Karpas-422 (cell line): ENCODE data around the gene TNFRSF8. TPM values are rescaled to one million over a fixed set of nuclear protein-coding genes. Genes with fewer than 3 reads are reported as not detected.

Experiments used
- DNase-seq: peaks from one replicate; pipeline ENCODE4 v3.0.0-alpha.2; 2015
- H2AFZ ChIP-seq: fragments of 200-600 bp; sonication (generic); 2 replicates; pipeline ENCODE4 v1.6.1; 2014; ENCODE audit warnings: antibody characterized with exemption, low read length, mixed read lengths
- H3K27ac ChIP-seq: fragments of 200-600 bp; sonication (generic); 2 replicates; pipeline ENCODE4 v1.5.1; 2014; ENCODE audit warnings: mild to moderate bottlenecking, low read length, moderate library complexity
- H3K27me3 ChIP-seq: fragments of 200-600 bp; sonication (generic); 2 replicates; pipeline ENCODE4 v1.6.1; 2014; ENCODE audit warnings: low read length, mixed read lengths
- H3K36me3 ChIP-seq: fragments of 200-600 bp; sonication (generic); 2 replicates; pipeline ENCODE4 v1.6.1; 2014; ENCODE audit warnings: low read length, mixed read lengths; ENCODE audit not compliant: insufficient read depth
- H3K4me1 ChIP-seq: fragments of 200-600 bp; sonication (generic); 2 replicates; pipeline ENCODE4 v1.6.1; 2014; ENCODE audit warnings: mild to moderate bottlenecking, low read length, mixed read lengths
- H3K4me2 ChIP-seq: fragments of 200-600 bp; sonication (generic); 2 replicates; pipeline ENCODE4 v1.6.1; 2014; ENCODE audit warnings: low read length, low read depth, mild to moderate bottlenecking; ENCODE audit not compliant: poor library complexity, severe bottlenecking
- H3K4me3 ChIP-seq: fragments of 200-600 bp; sonication (generic); 2 replicates; pipeline ENCODE4 v1.5.1; 2014; ENCODE audit warnings: mild to moderate bottlenecking, antibody characterized with exemption, low read length, mixed read lengths
- H3K79me2 ChIP-seq: fragments of 200-600 bp; sonication (generic); 2 replicates; pipeline ENCODE4 v1.6.1; 2014; ENCODE audit warnings: mild to moderate bottlenecking, low read length, mixed read lengths
- H3K9ac ChIP-seq: fragments of 200-600 bp; sonication (generic); 2 replicates; pipeline ENCODE4 v1.6.0; 2014; ENCODE audit warnings: low read length
- H3K9me2 ChIP-seq: fragments of 200-600 bp; sonication (generic), shearing (Covaris generic); replicated peaks from 2 replicates; pipeline ENCODE4 v1.6.0; 2014; ENCODE audit warnings: mild to moderate bottlenecking, low read length, moderate library complexity; ENCODE audit not compliant: insufficient read depth
- H3K9me3 ChIP-seq: fragments of 300-700, 200-600 bp; sonication (generic); 2 replicates; pipeline ENCODE4 v1.6.1; 2014; ENCODE audit warnings: low read length, mixed read lengths
- H4K20me1 ChIP-seq: fragments of 200-600 bp; sonication (generic); 2 replicates; pipeline ENCODE4 v1.6.1; 2014; ENCODE audit warnings: mild to moderate bottlenecking, antibody characterized with exemption, low read length, low read depth; ENCODE audit not compliant: insufficient read depth
- total RNA-seq: library from RNA; depleted of rRNA; stranded (reverse); fragments of >200 nt; shearing (Covaris generic); gene quantifications from 2 replicates; pipeline ENCODE4 v1.2.3, GENCODE V29; 2014; ENCODE audit warnings: low replicate concordance

Gene TNFRSF8
- total RNA-seq, 1 experiment from 2014 or later: not detected

DNA sequence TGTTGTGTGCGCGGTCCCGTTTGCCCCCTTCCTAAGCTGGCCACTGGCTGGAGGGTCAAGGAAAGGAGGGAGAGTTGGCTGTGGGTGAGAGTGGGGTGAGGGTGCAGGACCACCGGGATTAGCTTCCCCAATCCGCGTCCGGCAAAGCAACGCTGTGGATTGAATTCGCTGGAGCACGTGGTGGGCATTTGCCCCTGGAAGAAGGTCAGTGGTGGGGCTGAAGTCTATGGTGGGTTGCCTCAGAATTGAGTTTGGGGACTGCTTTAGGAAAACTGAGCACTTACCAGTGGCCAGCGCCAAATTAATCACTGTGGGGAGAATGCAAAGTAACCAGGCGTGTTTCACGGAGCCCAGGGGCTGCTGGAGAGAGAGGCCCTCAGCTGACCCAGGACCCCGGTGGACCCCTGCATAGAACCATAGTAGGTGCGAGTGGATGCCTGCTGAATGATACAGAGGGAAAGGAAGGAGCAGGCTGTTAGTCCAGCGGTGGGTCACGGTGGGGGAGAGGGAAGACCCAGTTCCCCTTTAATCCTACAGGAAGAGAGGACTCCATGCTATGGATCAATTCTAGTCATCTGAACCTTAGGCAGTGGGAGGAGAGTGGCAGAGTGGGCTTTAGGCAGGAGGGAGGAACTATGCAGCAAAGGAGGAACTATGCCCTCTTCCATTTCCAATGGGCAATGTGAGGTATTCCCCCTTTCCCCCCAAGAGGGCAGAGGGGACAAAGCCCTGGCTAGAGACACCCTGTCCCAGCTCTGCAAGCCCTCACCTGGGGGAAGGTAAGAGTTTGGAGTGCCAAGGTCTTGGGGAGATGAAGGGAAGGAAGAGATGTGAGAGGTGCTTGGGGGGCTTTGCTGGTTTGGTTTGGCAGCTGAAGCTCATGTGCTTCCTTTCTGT is 1.2 kb downstream of the TNFRSF8 start:
- no peak overlapping the region for H3K9ac ChIP-seq
- H3K4me3 ChIP-seq: no peak overlapping the region
- H3K27me3 ChIP-seq: no peaks in the 10 kb centered on the region
- no peaks in the 10 kb centered on the region for H3K36me3 ChIP-seq
- no peaks in the 10 kb centered on the region for H3K79me2 ChIP-seq
- H4K20me1 ChIP-seq: no peaks in the 10 kb centered on the region
- H3K4me2 ChIP-seq: no peak overlapping the region
- H3K9me2 ChIP-seq: no peaks in the 10 kb centered on the region
- H3K27ac ChIP-seq: no peak overlapping the region
- H3K9me3 ChIP-seq: no peaks in the 10 kb centered on the region
- no peaks in the 10 kb centered on the region for H3K4me1 ChIP-seq
- DNase-seq: no peak
- H2AFZ ChIP-seq: no peak overlapping the region

GRCh38 chr1:12065872-12066271 is 2.8 kb downstream of the TNFRSF8 start:
- H3K9ac ChIP-seq: no peak overlapping the region
- H3K27ac ChIP-seq: no peak overlapping the region
- H3K4me2 ChIP-seq: no peak overlapping the region
- no peaks in the 10 kb centered on the region for H3K9me2 ChIP-seq
- H3K36me3 ChIP-seq: no peaks in the 10 kb centered on the region
- H4K20me1 ChIP-seq: no peaks in the 10 kb centered on the region
- no peaks in the 10 kb centered on the region for H3K79me2 ChIP-seq
- no peaks in the 10 kb centered on the region for H3K4me1 ChIP-seq
- no peak for DNase-seq
- H2AFZ ChIP-seq: no peak overlapping the region
- H3K27me3 ChIP-seq: no peaks in the 10 kb centered on the region
- no peaks in the 10 kb centered on the region for H3K9me3 ChIP-seq
- H3K4me3 ChIP-seq: no peak overlapping the region

GRCh38 chr1:12067900-12068821 is 5.1 kb downstream of the TNFRSF8 start:
- H3K79me2 ChIP-seq: no peaks in the 10 kb centered on the region
- no peak overlapping the region for H3K4me2 ChIP-seq
- no peaks in the 10 kb centered on the region for H3K9me2 ChIP-seq
- H3K9ac ChIP-seq: no peak overlapping the region
- no peaks in the 10 kb centered on the region for H3K4me1 ChIP-seq
- no peaks in the 10 kb centered on the region for H4K20me1 ChIP-seq
- no peaks in the 10 kb centered on the region for H3K9me3 ChIP-seq
- H3K4me3 ChIP-seq: no peak overlapping the region
- H3K27me3 ChIP-seq: no peaks in the 10 kb centered on the region
- no peak overlapping the region for H3K27ac ChIP-seq
- no peaks in the 10 kb centered on the region for H3K36me3 ChIP-seq
- no peak overlapping the region for H2AFZ ChIP-seq
- no peak for DNase-seq

DNA sequence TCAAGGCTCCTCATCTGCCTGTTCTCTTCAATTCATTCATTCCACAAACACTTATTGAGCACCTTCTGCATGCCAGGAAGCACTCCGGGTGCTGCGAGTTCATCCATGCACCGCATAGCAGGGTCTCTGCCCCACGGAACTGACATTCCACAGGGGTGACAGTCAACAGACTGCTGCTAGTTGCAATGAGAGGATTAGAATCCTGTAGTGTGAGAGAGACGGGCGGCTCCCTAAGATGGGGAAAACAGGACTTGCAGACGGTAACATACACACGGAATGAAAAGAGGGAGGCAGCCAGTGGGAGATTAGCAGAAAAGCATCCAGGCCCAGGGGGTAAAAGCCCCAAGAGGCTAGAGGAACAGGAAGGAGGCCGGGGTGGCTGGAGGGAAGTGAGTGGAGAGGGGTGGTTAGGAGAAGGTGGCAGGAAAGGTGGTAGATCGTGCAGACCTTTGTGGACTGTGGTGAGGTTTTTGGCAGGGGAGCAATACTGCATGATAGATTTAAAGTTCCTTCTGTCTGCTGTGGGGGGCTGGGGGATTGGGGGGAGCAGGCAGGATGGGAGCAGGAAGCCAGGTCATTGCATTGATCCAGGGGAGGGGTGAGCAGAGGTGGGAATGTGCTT is 6.6 kb downstream of the TNFRSF8 start:
- Histone ChIP-seq H3K4me3 (no peak overlapping the region), H3K4me2 (no peak overlapping the region), H3K36me3 (no peaks in the 10 kb centered on the region), H3K9ac (no peak overlapping the region), H4K20me1 (no peaks in the 10 kb centered on the region), H3K27me3 (no peaks in the 10 kb centered on the region), H2AFZ (no peak overlapping the region), H3K4me1 (no peaks in the 10 kb centered on the region), H3K27ac (no peak overlapping the region), H3K9me2 (no peaks in the 10 kb centered on the region), H3K9me3 (no peaks in the 10 kb centered on the region), H3K79me2 (no peaks in the 10 kb centered on the region)
- DNase-seq: no peak

GRCh38 chr1:12071892-12072291 is 8.8 kb downstream of the TNFRSF8 start:
- no peak overlapping the region for H3K9ac ChIP-seq

DNA sequence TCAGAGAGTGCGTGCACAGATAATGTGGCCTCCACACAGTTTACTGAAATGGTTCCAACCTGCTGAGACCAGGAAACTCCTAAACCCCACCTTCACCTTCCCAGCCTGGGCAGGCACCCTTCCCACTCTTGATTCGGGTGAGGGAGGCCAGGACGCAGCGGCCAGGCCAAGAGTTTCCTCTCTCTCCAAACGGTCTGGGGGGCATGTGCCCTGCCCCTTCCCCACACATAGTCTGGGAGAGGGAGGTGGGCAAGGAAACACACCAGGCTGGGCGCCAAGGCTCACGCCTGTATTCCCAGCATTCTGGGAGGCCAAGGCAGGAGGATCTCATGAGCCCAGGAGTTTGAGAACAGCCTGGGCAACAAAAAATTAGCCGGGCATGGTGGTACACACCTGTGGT is 9.6 kb downstream of the TNFRSF8 start:
- Histone ChIP-seq H2AFZ (no peak overlapping the region), H3K36me3 (no peaks in the 10 kb centered on the region), H3K9me2 (no peaks in the 10 kb centered on the region), H4K20me1 (no peaks in the 10 kb centered on the region), H3K4me2 (no peak overlapping the region), H3K27ac (no peak overlapping the region), H3K4me3 (no peak overlapping the region), H3K9ac (no peak overlapping the region), H3K9me3 (no peaks in the 10 kb centered on the region), H3K27me3 (no peaks in the 10 kb centered on the region), H3K79me2 (no peaks in the 10 kb centered on the region), H3K4me1 (no peaks in the 10 kb centered on the region)
- DNase-seq: no peak

More at GRCh38 chr1:12071892-12072291, 8.8 kb downstream of the TNFRSF8 start:
- no peak overlapping the region for H3K27ac ChIP-seq
- no peak overlapping the region for H3K4me2 ChIP-seq
- no peaks in the 10 kb centered on the region for H3K27me3 ChIP-seq
- no peaks in the 10 kb centered on the region for H3K9me3 ChIP-seq
- no peak overlapping the region for H2AFZ ChIP-seq
- no peaks in the 10 kb centered on the region for H3K36me3 ChIP-seq
- no peaks in the 10 kb centered on the region for H3K4me1 ChIP-seq
- H3K9me2 ChIP-seq: no peaks in the 10 kb centered on the region
- no peak overlapping the region for H3K4me3 ChIP-seq
- no peaks in the 10 kb centered on the region for H3K79me2 ChIP-seq
- no peaks in the 10 kb centered on the region for H4K20me1 ChIP-seq
- DNase-seq: no peak

DNA sequence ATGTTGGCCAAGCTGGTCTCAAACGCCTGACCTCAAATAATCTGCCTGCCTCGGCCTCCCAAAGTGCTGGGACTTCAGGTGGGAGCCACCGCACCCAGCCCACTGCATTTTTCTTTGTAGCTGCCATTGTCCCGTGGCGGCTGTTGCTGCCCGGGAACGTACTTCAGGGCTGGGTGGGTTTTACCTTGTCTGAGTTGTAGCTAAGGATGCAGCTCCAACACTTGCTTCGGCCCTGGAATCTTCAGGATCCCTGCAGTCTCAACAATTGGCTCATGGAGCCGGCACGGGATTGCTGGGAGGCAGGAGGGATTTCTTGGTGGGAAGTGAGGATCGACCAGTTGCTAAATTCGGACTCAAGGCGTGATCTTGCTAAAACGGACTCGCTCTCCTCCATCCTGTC is 10.7 kb downstream of the TNFRSF8 start:
- H3K9me2 ChIP-seq: no peaks in the 10 kb centered on the region
- H3K79me2 ChIP-seq: no peaks in the 10 kb centered on the region
- no peaks in the 10 kb centered on the region for H3K27me3 ChIP-seq
- peaks cover 1% of the 10 kb centered on the region; the same call in 1 of the 2 replicates for H3K4me1 ChIP-seq
- no peaks in the 10 kb centered on the region for H3K9me3 ChIP-seq
- H3K4me2 ChIP-seq: no peak overlapping the region
- no peaks in the 10 kb centered on the region for H4K20me1 ChIP-seq
- no peak overlapping the region for H3K27ac ChIP-seq
- no peak overlapping the region for H2AFZ ChIP-seq
- no peak overlapping the region for H3K9ac ChIP-seq
- no peak overlapping the region for H3K4me3 ChIP-seq
- no peaks in the 10 kb centered on the region for H3K36me3 ChIP-seq
- no peak for DNase-seq
